ENCODE measurements around the gene SRPRA.

Gene SRPRA

GRCh38 chr11:126232683-126233082 is 36.0 kb downstream of the SRPRA start:
- no peak for DNase-seq

GRCh38 chr11:126231725-126232459 is 36.8 kb downstream of the SRPRA start:
- Mint-ChIP-seq H3K9me3 (no peaks in the 10 kb centered on the region), H3K36me3 (peaks cover 8% of the 10 kb centered on the region), H3K4me3 (no peak overlapping the region), H3K27me3 (no peaks in the 10 kb centered on the region), H3K4me1 (no peaks in the 10 kb centered on the region), H3K27ac (no peak overlapping the region)
- DNase-seq = no peak
- CTCF ChIA-PET = no interaction called here

More at GRCh38 chr11:126232683-126233082, 36.0 kb downstream of the SRPRA start:
- H3K36me3 Mint-ChIP-seq = peaks cover 8% of the 10 kb centered on the region
- no peaks in the 10 kb centered on the region for H3K27me3 Mint-ChIP-seq
- no peaks in the 10 kb centered on the region for H3K9me3 Mint-ChIP-seq
- no peaks in the 10 kb centered on the region for H3K4me1 Mint-ChIP-seq
- H3K4me3 Mint-ChIP-seq = no peak overlapping the region
- CTCF ChIA-PET = no interaction called here
- H3K27ac Mint-ChIP-seq = no peak overlapping the region

- no peak for DNase-seq
- Mint-ChIP-seq H3K4me3 (no peak overlapping the region), H3K4me1 (no peaks in the 10 kb centered on the region), H3K27me3 (no peaks in the 10 kb centered on the region), H3K36me3 (peaks cover 3% of the 10 kb centered on the region), H3K9me3 (no peaks in the 10 kb centered on the region), H3K27ac (no peak overlapping the region)
- CTCF ChIA-PET = no interaction called here
Observed at GRCh38 chr11:126229858-126230540, 38.7 kb downstream of the SRPRA start.

- H3K27me3 Mint-ChIP-seq = no peaks in the 10 kb centered on the region
- H3K27ac Mint-ChIP-seq = no peak overlapping the region
- H3K9me3 Mint-ChIP-seq = no peaks in the 10 kb centered on the region
- no peak for DNase-seq
- peaks cover 3% of the 10 kb centered on the region for H3K36me3 Mint-ChIP-seq
- H3K4me3 Mint-ChIP-seq = no peak overlapping the region
- CTCF ChIA-PET = no interaction called here
- no peaks in the 10 kb centered on the region for H3K4me1 Mint-ChIP-seq
Observed at GRCh38 chr11:126226334-126227084, 42.2 kb downstream of the SRPRA start.

GRCh38 chr11:126225295-126225665 is 43.4 kb downstream of the SRPRA start:
- Mint-ChIP-seq H3K27ac (no peak overlapping the region), H3K36me3 (no peaks in the 10 kb centered on the region), H3K4me1 (no peaks in the 10 kb centered on the region), H3K27me3 (no peaks in the 10 kb centered on the region), H3K4me3 (no peak overlapping the region), H3K9me3 (no peaks in the 10 kb centered on the region)
- CTCF ChIA-PET = no interaction called here
- no peak for DNase-seq

GRCh38 chr11:126224647-126225294 is 43.9 kb downstream of the SRPRA start:
- no peak for DNase-seq
- H3K4me1 Mint-ChIP-seq = no peaks in the 10 kb centered on the region
- no peaks in the 10 kb centered on the region for H3K27me3 Mint-ChIP-seq
- CTCF ChIA-PET = no interaction called here
- H3K9me3 Mint-ChIP-seq = no peaks in the 10 kb centered on the region
- no peak overlapping the region for H3K4me3 Mint-ChIP-seq
- no peaks in the 10 kb centered on the region for H3K36me3 Mint-ChIP-seq
- no peak overlapping the region for H3K27ac Mint-ChIP-seq

GRCh38 chr11:126219547-126219946 is 49.1 kb downstream of the SRPRA start:
- CTCF ChIA-PET = no interaction called here

GRCh38 chr11:126217491-126217890 is 51.2 kb downstream of the SRPRA start:
- Mint-ChIP-seq H3K27me3 (peaks cover 4% of the 10 kb centered on the region), H3K4me1 (peaks cover 19% of the 10 kb centered on the region), H3K36me3 (no peaks in the 10 kb centered on the region), H3K9me3 (no peaks in the 10 kb centered on the region), H3K4me3 (no peak overlapping the region), H3K27ac (no peak overlapping the region)
- CTCF ChIA-PET = no interaction called here
- DNase-seq = no peak

More at GRCh38 chr11:126219547-126219946, 49.1 kb downstream of the SRPRA start:
- no peaks in the 10 kb centered on the region for H3K27me3 Mint-ChIP-seq
- no peaks in the 10 kb centered on the region for H3K9me3 Mint-ChIP-seq
- H3K36me3 Mint-ChIP-seq = no peaks in the 10 kb centered on the region
- H3K4me1 Mint-ChIP-seq = peaks cover 7% of the 10 kb centered on the region
- DNase-seq = no peak
- H3K27ac Mint-ChIP-seq = no peak overlapping the region
- no peak overlapping the region for H3K4me3 Mint-ChIP-seq

GRCh38 chr11:126216526-126217305 is 52.0 kb downstream of the SRPRA start:
- CTCF ChIA-PET = interaction anchor here (0.6 kb wide), 1 partner anchor 82 kb away, joined by 3 read pairs; no protein-coding TSS in a partner anchor
- H3K36me3 Mint-ChIP-seq = no peaks in the 10 kb centered on the region
- no peak overlapping the region for H3K27ac Mint-ChIP-seq
- H3K9me3 Mint-ChIP-seq = no peaks in the 10 kb centered on the region
- no peak overlapping the region for H3K4me3 Mint-ChIP-seq
- peaks cover 8% of the 10 kb centered on the region for H3K27me3 Mint-ChIP-seq
- peaks cover 26% of the 10 kb centered on the region for H3K4me1 Mint-ChIP-seq
- no peak for DNase-seq

- H3K4me1 Mint-ChIP-seq = peaks cover 44% of the 10 kb centered on the region
- H3K27me3 Mint-ChIP-seq = peaks cover 8% of the 10 kb centered on the region
- CTCF ChIA-PET = no interaction called here
- no peaks in the 10 kb centered on the region for H3K9me3 Mint-ChIP-seq
- no peak for DNase-seq
- H3K36me3 Mint-ChIP-seq = peaks cover 5% of the 10 kb centered on the region
- no peak overlapping the region for H3K27ac Mint-ChIP-seq
- no peak overlapping the region for H3K4me3 Mint-ChIP-seq
Observed at GRCh38 chr11:126214841-126215240, 53.9 kb downstream of the SRPRA start.

GRCh38 chr11:126214441-126214840 is 54.3 kb downstream of the SRPRA start:
- peaks cover 8% of the 10 kb centered on the region for H3K27me3 Mint-ChIP-seq
- peaks cover 7% of the 10 kb centered on the region for H3K36me3 Mint-ChIP-seq
- peaks cover 45% of the 10 kb centered on the region for H3K4me1 Mint-ChIP-seq
- H3K27ac Mint-ChIP-seq = no peak overlapping the region
- H3K4me3 Mint-ChIP-seq = no peak overlapping the region
- DNase-seq = no peak
- H3K9me3 Mint-ChIP-seq = no peaks in the 10 kb centered on the region
- CTCF ChIA-PET = no interaction called here

All from activated naive CD4-positive, alpha-beta T cell treated with anti-CD3 and anti-CD28 coated beads, Interleukin-2, amount 10 ng/mL, durations not matched to agents 7 days and 5 days (primary cell).